ENCODE measurements around the gene SLC25A12.

DNA sequence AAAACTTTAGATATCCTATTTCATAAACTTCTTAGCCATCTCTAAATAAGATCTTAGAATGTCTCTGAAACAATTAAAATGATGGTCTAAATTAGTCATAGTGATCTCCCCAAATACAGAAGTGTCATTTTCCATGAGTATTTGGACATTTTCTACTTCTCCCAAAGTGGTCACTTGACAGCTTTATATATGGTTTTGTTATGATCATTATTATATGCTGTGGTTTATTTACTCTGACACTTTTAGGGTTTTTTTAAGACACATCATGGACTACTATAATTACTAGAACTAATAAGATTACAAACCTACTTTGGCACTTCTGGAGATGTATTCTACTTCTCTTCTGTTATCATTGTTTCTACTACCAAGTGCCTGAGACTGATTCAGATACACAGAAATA, 47.1 kb downstream of the SLC25A12 start:
- TF ChIP-seq, protein P1, sequence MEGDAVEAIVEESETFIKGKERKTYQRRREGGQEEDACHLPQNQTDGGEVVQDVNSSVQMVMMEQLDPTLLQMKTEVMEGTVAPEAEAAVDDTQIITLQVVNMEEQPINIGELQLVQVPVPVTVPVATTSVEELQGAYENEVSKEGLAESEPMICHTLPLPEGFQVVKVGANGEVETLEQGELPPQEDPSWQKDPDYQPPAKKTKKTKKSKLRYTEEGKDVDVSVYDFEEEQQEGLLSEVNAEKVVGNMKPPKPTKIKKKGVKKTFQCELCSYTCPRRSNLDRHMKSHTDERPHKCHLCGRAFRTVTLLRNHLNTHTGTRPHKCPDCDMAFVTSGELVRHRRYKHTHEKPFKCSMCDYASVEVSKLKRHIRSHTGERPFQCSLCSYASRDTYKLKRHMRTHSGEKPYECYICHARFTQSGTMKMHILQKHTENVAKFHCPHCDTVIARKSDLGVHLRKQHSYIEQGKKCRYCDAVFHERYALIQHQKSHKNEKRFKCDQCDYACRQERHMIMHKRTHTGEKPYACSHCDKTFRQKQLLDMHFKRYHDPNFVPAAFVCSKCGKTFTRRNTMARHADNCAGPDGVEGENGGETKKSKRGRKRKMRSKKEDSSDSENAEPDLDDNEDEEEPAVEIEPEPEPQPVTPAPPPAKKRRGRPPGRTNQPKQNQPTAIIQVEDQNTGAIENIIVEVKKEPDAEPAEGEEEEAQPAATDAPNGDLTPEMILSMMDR (IDR thresholded peaks at IDR 0.05; ENCODE audit: low read depth, low read length), result no peak
- TF ChIP-seq EZH2phosphoT487 (IDR thresholded peaks at IDR 0.05; ENCODE audit: low read depth), result no peak

Measured in OCI-LY3 (cell line).